ENCODE measurements around the gene SSTR5.

Gene SSTR5

GRCh38 chr16:1065469-1066128 lies 6.9 kb upstream of the SSTR5 start:
- Histone ChIP-seq H3K27me3 (ENCODE audit: control insufficient read depth, insufficient read depth, low read length) (peaks cover 3% of the 10 kb centered on the region), H3K4me1 (no peaks in the 10 kb centered on the region), H3K9ac (no peak overlapping the region), H2AFZ (no peak overlapping the region), H3K9me3 (ENCODE audit: control insufficient read depth, low read length) (no peaks in the 10 kb centered on the region), H3K27ac (no peak overlapping the region), H3K79me2 (no peaks in the 10 kb centered on the region), H3K4me2 (ENCODE audit: low read length) (no peak overlapping the region), H3K4me3 (ENCODE audit: low read depth, low read length) (no peak overlapping the region), H3K36me3 (ENCODE audit: control insufficient read depth, insufficient read depth, low read length) (no peaks in the 10 kb centered on the region)
- no peak for TF ChIP-seq CTCF (IDR thresholded peaks at IDR 0.05)

- H3K36me3 ChIP-seq (ENCODE audit: control insufficient read depth, insufficient read depth, low read length) = no peaks in the 10 kb centered on the region
- H3K4me3 ChIP-seq (ENCODE audit: low read depth, low read length) = no peak overlapping the region
- H2AFZ ChIP-seq = no peak overlapping the region
- no peak overlapping the region for H3K9ac ChIP-seq
- no peak for TF ChIP-seq CTCF (IDR thresholded peaks at IDR 0.05)
- no peaks in the 10 kb centered on the region for H3K79me2 ChIP-seq
- H3K4me2 ChIP-seq (ENCODE audit: low read length) = no peak overlapping the region
- H3K27me3 ChIP-seq (ENCODE audit: control insufficient read depth, insufficient read depth, low read length) = peaks cover 4% of the 10 kb centered on the region
- no peaks in the 10 kb centered on the region for H3K9me3 ChIP-seq (ENCODE audit: control insufficient read depth, low read length)
- H3K4me1 ChIP-seq = no peaks in the 10 kb centered on the region
- H3K27ac ChIP-seq = no peak overlapping the region
Measured at GRCh38 chr16:1066584-1067172, 5.9 kb upstream of the SSTR5 start.

- H3K4me3 ChIP-seq (ENCODE audit: low read depth, low read length) = no peak overlapping the region
- no peak overlapping the region for H3K4me2 ChIP-seq (ENCODE audit: low read length)
- no peaks in the 10 kb centered on the region for H3K36me3 ChIP-seq (ENCODE audit: control insufficient read depth, insufficient read depth, low read length)
- peaks cover 7% of the 10 kb centered on the region for H3K27me3 ChIP-seq (ENCODE audit: control insufficient read depth, insufficient read depth, low read length)
- no peak for TF ChIP-seq CTCF (IDR thresholded peaks at IDR 0.05)
- H3K27ac ChIP-seq = no peak overlapping the region
- H3K79me2 ChIP-seq = no peaks in the 10 kb centered on the region
- no peaks in the 10 kb centered on the region for H3K9me3 ChIP-seq (ENCODE audit: control insufficient read depth, low read length)
- no peak overlapping the region for H3K9ac ChIP-seq
- H2AFZ ChIP-seq = no peak overlapping the region
- no peaks in the 10 kb centered on the region for H3K4me1 ChIP-seq
Measured at GRCh38 chr16:1067629-1068028, 4.9 kb upstream of the SSTR5 start.

DNA sequence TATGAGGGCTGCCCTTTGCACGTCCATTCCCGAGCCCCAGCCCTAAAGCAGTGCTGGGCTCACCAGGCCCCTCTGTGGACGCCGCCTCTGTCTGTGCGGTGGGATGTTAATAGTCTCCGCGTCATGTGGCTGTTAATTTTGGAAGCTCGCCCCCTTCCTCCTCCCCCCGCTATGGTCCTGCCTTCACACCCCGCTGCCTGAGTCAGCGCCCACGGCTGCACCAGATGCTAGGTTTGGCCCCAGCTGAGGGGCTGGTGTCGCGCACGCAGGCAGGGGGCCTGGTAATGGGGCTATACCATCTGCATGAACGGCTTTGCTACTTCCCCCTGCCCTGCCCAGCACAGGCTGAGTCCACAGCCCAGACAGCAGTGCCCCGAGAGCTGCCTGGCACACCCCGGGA lies 4.1 kb upstream of the SSTR5 start:
- Histone ChIP-seq H3K27me3 (ENCODE audit: control insufficient read depth, insufficient read depth, low read length) (peaks cover 7% of the 10 kb centered on the region), H3K36me3 (ENCODE audit: control insufficient read depth, insufficient read depth, low read length) (no peaks in the 10 kb centered on the region), H3K9ac (no peak overlapping the region), H3K4me1 (no peaks in the 10 kb centered on the region), H3K27ac (no peak overlapping the region), H3K4me2 (ENCODE audit: low read length) (no peak overlapping the region), H3K9me3 (ENCODE audit: control insufficient read depth, low read length) (no peaks in the 10 kb centered on the region), H3K79me2 (no peaks in the 10 kb centered on the region), H2AFZ (no peak overlapping the region), H3K4me3 (ENCODE audit: low read depth, low read length) (no peak overlapping the region)
- no peak for TF ChIP-seq CTCF (IDR thresholded peaks at IDR 0.05)

- H3K4me3 ChIP-seq (ENCODE audit: low read depth, low read length) = no peak overlapping the region
- H2AFZ ChIP-seq = no peak overlapping the region
- no peak overlapping the region for H3K9ac ChIP-seq
- TF ChIP-seq CTCF (IDR thresholded peaks at IDR 0.05) = no peak
- no peaks in the 10 kb centered on the region for H3K36me3 ChIP-seq (ENCODE audit: control insufficient read depth, insufficient read depth, low read length)
- no peaks in the 10 kb centered on the region for H3K4me1 ChIP-seq
- H3K9me3 ChIP-seq (ENCODE audit: control insufficient read depth, low read length) = no peaks in the 10 kb centered on the region
- H3K27ac ChIP-seq = no peak overlapping the region
- peaks cover 7% of the 10 kb centered on the region for H3K27me3 ChIP-seq (ENCODE audit: control insufficient read depth, insufficient read depth, low read length)
- H3K4me2 ChIP-seq (ENCODE audit: low read length) = no peak overlapping the region
- H3K79me2 ChIP-seq = no peaks in the 10 kb centered on the region
Measured at GRCh38 chr16:1069154-1069553, 3.4 kb upstream of the SSTR5 start.

Data from parathyroid adenoma (tissue), 2 donors.